RPMI8226 (cell line): Measurements from ENCODE around the gene LGR5.

Source experiments
- DNase-seq: peaks from one replicate; pipeline ENCODE4 v3.0.0-alpha.2; 2015

Gene LGR5

DNA sequence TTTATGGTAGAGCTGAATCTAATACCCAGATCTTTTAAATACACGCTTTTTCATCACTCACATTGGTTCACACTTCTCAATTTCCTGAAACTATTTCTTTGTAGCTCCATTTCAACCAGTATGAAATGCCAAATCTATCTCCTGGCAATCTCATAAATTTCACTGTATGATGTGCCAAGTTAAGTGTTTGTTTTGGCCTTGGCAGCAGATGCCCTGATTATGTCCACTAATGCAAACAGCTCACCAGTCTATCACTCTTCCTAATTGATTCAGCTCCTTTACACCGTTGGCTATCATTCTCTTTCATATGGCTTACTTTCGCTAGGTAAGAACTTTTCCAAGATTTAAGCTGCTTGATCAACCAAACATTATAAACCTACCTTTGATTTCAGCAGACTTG lies 165.4 kb downstream of the LGR5 start:
- DNase-seq: no peak

DNA sequence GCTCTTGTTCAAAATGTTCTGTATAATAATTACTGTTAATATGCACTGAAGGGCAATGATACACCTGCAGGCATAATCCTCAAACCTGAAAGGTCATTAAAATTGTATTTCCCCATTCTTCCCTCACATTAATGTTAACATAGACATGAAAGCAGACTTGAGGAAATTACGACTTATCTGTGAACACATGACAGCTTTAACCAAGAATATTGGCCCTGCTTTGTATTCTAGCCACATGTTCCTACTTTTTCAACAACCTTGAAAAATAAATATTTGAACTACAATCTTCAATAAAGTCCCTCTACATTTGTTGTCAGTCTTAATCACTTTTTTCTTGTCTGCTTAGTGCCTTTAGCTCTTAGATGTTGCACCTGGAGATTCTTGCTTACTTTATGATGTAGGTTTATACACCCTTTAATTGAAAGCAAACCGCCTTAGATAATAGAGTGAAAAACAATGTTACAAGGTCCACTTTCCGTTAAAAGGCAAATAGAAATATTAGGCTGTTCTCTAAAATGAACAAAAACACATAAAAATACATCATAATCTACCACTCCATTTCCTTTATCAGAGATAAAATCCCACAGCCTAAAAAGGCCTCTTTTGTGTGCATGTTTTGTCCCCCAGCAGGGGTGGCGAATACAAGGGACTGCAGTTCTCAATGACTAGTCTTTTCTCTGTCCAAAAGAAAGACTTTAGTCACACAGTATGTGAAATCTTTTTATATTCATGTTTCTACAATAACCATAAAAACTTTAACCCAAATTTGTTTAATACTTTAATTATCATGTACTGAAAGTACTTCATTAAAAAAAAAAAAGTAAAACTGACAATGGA lies 168.1 kb downstream of the LGR5 start:
- no peak for DNase-seq

DNA sequence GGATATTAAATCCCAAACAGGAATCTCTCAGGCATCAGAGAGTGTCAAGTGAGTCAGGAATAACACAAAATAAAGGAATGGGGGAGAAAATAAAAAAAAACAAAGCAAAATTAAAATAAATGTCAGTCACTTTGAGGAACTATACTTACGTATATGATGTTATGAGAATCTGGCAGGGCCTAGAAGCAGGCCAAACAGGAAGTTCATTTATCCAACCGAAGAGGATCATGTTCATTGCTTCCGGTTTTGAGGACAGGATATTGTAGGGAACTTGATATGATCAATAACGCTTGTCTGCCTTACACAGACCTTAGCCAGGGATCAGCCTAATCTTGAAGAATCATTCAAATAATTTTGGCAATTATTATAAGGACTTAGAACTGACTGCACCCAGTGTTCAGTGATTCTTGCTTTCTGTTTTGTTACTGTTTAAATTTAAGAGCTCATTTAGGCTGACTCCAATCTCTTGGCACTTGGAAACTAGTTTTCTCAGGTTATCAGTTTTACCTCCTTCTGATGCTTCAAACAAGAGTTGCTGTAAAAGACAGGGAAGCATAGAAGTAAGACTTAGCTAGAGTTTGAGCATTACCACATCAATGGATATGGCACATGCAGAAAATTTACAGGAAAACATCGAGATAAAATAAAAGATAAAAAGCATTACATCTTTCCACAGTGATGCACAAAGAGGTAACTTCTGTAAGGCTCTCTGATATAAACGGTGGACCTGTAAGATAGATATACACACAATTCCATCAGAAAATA lies 170.6 kb downstream of the LGR5 start:
- no peak for DNase-seq

DNA sequence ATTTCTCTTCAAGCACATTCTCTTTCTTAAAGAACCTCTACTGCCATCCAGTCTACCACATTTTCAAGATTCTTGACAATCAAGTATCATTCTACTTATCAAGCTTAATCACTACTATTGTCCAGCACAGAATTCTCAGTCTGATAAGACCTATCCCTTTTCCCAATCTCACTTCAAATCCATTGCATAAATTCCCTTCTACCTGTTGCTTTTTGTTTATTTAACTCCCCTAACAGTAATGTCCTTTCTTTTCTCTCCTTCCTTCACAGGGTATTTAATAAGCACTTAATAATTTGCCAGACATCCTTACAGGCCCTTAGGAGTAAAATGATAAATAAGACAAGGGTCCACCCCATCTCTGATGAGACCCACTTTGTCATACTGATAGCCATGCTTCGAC lies 182.3 kb downstream of the LGR5 start:
- no peak for DNase-seq

DNA sequence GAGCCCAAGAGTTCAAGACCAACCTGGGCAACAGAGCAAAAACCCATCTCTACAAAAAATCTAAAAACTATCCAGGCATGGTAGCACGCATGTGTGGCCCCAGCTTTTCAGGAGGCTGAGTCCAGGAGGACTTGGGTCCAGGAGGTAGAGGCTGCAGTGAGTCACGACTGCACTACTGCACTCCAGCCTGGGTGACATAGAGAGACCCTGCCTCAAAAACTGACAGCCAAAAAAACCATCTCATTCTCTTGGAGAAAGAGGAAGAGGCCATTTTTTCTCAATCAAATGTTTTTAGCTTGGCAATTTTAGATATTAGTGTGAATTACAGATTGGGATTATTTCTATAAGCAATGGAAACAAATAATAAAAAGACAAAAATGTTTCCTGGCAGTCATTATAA lies 185.9 kb downstream of the LGR5 start:
- no peak for DNase-seq

DNA sequence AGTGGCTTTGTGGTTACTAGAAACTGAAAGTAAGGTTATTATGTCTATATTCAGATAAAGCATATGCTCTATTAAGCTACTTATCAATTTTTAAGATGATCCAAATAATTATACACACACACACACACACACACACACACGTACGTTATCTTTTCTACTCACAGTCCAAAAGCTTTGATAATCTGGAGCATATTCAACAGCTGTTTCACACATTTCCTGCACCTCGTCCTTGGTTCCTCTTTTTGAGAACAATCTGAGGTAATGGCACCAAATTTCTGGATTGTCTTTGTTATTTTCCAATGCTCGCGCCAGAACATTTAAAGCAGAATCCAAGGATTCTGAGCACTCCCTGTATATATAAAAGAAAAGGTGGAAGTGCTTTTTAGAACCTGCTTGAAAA lies 186.5 kb downstream of the LGR5 start:
- DNase-seq: peak; percentile 45

DNA sequence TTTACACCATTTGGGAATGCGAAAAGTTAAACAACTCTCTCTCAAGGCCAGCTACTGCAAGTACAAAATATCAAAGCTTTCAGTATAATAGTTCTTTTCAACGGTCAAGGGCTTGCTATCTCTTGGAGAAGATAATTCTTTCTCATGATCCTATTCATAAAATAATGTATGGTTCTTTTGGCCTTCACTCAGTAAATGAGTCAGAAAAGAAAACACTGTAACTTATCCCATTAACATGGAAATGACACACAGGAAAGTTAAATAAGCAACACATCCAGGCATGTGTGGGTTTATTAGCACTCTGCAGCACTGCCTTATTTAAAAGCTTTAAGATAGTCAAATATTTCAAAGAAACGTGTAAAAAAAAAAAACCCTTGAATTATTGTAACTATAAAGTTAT lies 187.2 kb downstream of the LGR5 start:
- no peak for DNase-seq

DNA sequence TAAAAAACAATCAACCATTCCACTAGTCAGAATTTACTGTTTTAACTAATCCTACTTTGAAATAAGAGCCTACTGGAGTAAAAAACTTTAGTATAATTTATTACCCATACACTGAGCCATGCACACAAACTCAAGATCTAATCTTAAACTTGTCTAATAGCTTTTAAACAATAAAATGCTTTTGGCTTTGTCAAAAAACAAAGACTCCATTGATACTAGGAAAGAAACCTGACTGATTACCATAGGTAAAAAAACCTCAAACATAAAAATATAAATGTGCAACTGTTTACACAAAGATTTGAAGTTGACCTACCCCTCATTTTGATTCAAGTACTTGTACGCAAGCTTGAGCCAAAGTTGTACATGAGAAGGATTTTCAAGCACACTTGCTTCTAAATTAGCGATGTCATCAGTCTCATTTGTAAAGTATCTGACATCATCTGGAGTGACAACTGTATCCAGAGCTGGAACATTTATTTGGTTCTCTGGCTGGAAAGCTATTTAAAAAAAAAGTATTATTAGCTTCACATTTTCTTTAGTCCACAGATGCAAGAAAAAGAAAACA lies 187.9 kb downstream of the LGR5 start:
- DNase-seq: no peak
